ENCODE results near the gene SLC22A15.
A peak's percentile ranks its signal among the peaks of the same experiment; 100 is the strongest.

The SLC22A15 gene

GRCh38 chr1:115954684-115955083 is 21.6 kb upstream of the SLC22A15 start:
- POLR2A ChIA-PET, result no interaction called here
- Histone ChIP-seq H3K9me3 (ENCODE audit: control insufficient read depth, insufficient read depth, low read depth, low read length) (no peaks in the 10 kb centered on the region), H3K4me1 (ENCODE audit: control insufficient read depth, insufficient read depth, low read length) (no peaks in the 10 kb centered on the region), H3K4me3 (ENCODE audit: low read depth, low read length) (no peak overlapping the region), H3K27ac (ENCODE audit: extremely low read depth, low read depth, low read length) (no peak overlapping the region), H3K36me3 (ENCODE audit: control insufficient read depth in 2 of 2, insufficient read depth in 1 of 2, low read length in 2 of 2) (no peaks in the 10 kb centered on the region)
- TF ChIP-seq ZNF280D (tag by site-specific recombination; IDR thresholded peaks at IDR 0.05), result no peak
- TF ChIP-seq EGR2 (tag by site-specific recombination; IDR thresholded peaks at IDR 0.05; ENCODE audit: low read depth), result peak; percentile 24; the same call in 1 of the 2 replicates
- CTCF ChIA-PET, result interaction anchor here (0.7 kb wide), 1 partner anchor 80 kb away, joined by 5 read pairs; no protein-coding TSS in a partner anchor

GRCh38 chr1:115955228-115955627 is 21.1 kb upstream of the SLC22A15 start:
- ChIA-PET POLR2A (no interaction called here), CTCF (no interaction called here)
- Histone ChIP-seq H3K9me3 (ENCODE audit: control insufficient read depth, insufficient read depth, low read depth, low read length) (no peaks in the 10 kb centered on the region), H3K4me1 (ENCODE audit: control insufficient read depth, insufficient read depth, low read length) (no peaks in the 10 kb centered on the region), H3K36me3 (ENCODE audit: control insufficient read depth in 2 of 2, insufficient read depth in 1 of 2, low read length in 2 of 2) (no peaks in the 10 kb centered on the region), H3K4me3 (ENCODE audit: low read depth, low read length) (no peak overlapping the region), H3K27ac (ENCODE audit: extremely low read depth, low read depth, low read length) (no peak overlapping the region)
- TF ChIP-seq ZBTB44 (tag by site-specific recombination; IDR thresholded peaks at IDR 0.05) (no peak), BCL11A (tag by site-specific recombination; IDR thresholded peaks at IDR 0.05; ENCODE audit: low read depth) (no peak), REPIN1 (tag by site-specific recombination; IDR thresholded peaks at IDR 0.05; ENCODE audit: low read depth) (no peak), ZNF600 (tag by site-specific recombination; IDR thresholded peaks at IDR 0.05) (no peak), IKZF3 (tag by site-specific recombination; IDR thresholded peaks at IDR 0.05) (no peak), ZFP3 (tag by site-specific recombination; IDR thresholded peaks at IDR 0.05; ENCODE audit: low read depth) (no peak), ZBTB49 (tag by site-specific recombination; IDR thresholded peaks at IDR 0.05; ENCODE audit: low read depth) (no peak), ZFP69B (tag by site-specific recombination; IDR thresholded peaks at IDR 0.05) (no peak), ZNF394 (tag by site-specific recombination; IDR thresholded peaks at IDR 0.05; ENCODE audit: borderline replicate concordance) (no peak), GLIS1 (tag by site-specific recombination; IDR thresholded peaks at IDR 0.05) (no peak), ZNF518A (tag by site-specific recombination; conservative IDR thresholded peaks at IDR 0.05; ENCODE audit: low read depth) (no peak), BCL6B (tag by site-specific recombination; IDR thresholded peaks at IDR 0.05) (no peak), ZSCAN30 (tag by site-specific recombination; IDR thresholded peaks at IDR 0.05) (no peak), ZBTB48 (tag by site-specific recombination; IDR thresholded peaks at IDR 0.05) (no peak), TRIM28 (IDR thresholded peaks at IDR 0.05; ENCODE audit: borderline replicate concordance, low read length) (no peak), ZNF433 (tag by site-specific recombination; IDR thresholded peaks at IDR 0.05; ENCODE audit: low read depth) (no peak)
